NCI-H146 treated with DMSO at 0.1 percent for 48 hours (cell line): ENCODE results near the gene PAN3.

ENCODE experiments used
- DNase-seq: peaks from one replicate; lab custom pipeline; 2025; ENCODE audit not compliant: unreplicated experiment; lab: John Stamatoyannopoulos, UW

Gene PAN3

DNA sequence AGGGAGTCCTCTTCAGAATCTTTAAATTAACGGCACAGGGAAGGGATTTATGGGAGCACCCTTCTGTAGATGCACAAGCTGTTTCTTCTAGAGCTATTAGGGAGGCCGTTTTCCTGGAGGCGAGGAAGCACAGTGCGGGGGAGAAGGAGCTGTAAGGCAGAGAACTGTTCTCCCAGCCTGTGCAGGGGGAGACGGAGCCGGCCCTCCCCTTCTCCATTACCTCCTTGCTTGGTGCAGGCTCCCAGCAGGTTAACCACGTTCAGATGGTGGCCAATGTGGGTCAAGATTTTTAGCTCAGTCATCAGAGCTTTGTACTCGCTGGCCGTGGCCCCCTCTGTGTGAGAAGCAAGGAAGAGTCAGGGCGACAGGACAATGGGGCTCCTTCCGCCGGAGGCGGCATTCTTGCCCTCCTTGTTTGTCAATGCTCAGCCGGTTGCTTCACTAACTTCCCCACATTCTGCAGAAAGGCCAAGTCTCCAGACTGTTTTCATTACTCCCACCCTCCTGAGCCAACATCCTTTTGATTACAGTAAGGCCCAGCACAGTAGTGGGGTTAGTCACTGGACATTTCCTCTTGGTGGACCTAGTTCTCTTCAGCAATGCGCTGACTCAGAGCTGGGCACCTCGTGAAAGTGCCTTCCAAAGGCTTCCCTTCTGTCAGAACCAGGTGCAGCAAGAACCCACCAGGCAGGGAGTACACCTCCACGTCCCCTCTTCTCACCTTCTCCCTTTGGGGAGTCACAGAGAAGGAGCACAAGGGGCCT lies 191.2 kb downstream of the PAN3 start:
- no peak for DNase-seq

DNA sequence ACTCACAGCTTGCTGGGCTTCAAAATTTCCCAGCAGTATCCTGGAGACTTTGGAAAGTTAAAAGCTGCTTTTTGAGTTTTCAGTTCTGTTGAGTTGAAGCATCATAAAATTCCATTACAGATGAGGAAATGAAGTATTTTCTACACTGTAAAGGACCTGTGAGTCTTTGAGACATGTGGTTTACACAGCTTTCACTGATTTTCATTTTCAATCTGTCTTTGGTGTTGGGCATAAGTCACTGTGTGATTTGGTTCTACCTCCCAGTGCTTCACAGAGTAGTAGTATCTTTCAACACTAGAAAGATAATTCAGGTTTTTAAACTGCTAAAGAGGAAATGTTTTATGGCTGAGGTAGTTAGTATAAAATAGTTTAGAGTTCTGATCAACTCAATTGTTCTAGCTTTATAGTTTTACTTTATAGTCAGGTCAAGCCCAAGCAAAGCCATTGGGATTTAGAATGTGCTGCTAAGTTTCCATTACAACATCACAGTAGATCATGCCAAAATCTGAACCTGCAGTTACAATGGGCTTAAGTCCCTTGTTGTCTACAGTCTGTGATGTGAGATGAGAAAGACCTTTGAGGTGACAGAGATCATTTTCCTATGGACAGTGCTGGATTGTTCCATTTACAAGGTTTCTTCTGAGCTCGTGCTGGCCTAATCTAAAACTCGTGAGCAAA lies 195.0 kb downstream of the PAN3 start:
- DNase-seq, result no peak

DNA sequence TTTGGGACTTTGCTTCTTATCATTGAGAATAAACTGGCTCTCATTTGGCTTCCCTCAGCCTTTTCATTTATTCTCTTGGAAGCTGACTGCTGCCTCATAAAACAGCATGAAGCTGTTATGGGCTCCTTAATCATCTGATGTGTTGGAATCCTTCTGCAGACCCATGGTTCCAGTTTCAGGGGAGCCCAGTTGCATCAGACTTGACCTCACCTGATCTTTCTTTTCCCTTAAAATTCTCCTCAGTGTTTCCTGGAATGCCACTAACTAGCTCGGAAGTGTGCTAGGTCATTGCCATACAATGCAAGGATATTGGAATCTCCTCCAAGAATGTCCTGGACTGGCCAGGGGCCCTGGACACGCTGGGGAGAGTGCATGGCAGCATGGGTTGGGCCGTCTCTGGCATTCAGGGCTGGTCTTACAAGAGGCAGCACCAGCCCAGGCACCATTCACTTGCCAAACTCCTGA lies 197.9 kb downstream of the PAN3 start:
- DNase-seq, result no peak

DNA sequence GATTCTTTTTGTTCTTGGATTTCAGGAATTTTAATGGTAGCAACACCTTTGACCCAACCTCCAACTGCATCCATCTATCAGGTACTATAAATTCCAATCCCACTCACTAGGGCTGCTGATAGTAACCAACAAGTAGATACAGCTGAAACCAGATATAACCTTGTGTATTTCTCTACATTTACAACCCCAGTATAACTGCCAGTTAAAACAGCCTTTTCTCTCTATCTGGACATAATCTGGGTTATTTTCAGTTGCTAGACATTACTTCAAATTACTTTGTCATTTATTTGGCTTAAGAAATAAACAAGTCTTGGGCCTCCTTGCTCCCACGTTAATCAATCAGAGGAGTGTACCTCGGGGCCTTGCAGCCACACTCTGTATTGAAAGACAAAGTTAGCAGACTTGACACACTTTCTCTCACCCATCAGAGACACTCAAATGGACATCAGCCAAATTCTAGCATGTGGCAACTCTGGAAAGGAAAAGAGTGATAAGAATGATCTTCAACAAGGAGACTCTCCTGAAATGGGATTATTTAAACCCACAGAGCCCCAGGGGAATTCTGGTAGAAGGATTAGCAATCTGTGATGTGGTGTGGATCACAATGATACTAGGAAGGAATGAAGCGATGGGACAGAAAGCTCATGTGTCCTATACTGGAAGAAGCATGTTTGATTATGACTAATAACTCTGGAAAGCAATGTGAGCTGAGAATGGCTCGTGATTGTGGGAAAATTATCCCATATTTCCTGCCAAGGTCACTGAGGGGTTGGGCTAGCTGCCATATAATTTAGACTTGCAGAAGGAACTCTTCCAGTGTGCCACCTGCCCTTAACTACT lies 199.0 kb downstream of the PAN3 start:
- DNase-seq, result no peak

DNA sequence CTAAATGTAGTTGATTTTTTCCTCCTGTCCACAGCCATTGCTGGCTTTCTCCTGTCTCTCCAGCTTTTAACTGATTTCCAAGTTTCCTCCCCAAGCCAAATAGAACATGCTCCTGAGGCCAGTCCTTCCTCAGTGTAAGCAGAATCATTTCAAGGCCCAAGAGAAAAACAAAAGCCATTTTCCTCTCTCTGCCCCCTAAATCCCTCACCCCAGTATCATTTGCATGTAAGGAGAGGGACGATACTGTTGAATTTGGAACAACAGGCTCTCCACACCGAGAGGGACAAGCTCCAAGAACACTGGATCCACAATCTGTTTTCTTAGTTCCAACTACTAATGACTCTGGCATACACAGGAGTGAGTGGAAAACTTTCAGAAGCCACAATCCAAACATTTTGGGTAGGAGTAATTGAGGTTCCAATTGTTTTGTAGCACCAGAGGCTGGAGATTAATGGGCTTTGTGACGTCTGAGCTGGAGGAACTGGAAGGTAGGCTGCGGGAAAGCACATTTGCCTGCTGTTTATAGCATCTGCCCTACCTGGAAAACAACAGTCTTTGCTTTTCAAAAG lies 199.7 kb downstream of the PAN3 start:
- no peak for DNase-seq

DNA sequence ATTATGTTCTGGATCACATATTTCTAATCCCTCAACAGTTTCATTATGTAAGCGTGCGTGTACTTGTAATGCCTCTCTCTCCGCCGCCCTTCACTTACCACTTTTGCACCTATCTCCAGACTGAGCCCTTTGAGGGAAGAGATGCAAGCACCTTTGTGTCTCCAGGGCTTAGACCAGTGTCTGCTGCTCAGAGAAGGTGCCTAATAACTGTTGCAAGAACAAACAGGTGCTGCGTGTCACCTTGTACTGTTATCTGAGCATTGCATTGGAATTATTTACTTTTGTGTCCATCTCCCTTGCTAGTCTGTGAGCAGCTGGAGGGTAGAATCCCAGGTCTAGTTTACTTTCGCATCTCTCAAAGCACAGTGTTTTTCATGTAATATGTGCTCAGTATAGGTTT lies 200.4 kb downstream of the PAN3 start:
- DNase-seq, result no peak

DNA sequence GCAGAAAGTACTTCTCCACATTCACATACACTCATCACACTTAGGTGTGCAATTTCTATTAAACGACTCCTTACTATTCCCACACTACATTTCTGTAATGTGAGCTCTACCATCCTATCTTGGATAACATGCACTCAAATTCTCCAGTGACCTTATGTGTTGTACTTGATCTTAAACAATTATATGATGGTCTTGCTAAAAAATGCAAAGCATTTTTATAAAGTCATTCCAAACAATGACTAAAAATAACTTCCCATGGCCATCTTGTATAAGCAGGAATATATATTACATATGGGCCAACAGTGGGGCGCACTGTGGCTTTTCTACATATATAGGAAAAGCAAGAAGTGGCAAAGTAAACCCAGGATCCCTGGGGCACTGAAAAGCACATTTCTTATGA lies 201.1 kb downstream of the PAN3 start:
- no peak for DNase-seq

DNA sequence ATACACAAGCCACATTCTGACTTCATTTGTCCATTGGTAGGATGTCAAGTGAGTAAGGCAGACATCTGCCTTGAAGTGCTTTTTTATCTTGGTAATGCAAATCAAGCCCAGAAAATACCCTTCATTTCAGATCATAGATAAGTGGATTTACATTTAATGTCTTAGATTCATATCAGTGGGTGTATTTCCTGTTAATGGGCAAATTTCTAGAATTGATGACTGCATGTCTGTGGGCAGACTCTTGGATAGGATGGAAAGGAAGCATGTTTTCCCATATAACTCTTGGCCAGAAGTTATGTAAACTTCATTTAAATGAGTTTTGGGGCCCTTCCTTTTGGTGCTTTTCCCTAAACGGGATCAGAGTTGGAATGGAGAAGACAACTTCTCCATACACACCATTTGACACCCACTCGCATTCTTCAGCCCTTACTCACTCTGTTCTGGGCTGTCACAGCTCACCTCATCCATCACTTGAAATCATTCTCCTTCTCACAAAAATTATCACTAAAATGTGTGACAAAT lies 202.0 kb downstream of the PAN3 start:
- DNase-seq, result no peak

DNA sequence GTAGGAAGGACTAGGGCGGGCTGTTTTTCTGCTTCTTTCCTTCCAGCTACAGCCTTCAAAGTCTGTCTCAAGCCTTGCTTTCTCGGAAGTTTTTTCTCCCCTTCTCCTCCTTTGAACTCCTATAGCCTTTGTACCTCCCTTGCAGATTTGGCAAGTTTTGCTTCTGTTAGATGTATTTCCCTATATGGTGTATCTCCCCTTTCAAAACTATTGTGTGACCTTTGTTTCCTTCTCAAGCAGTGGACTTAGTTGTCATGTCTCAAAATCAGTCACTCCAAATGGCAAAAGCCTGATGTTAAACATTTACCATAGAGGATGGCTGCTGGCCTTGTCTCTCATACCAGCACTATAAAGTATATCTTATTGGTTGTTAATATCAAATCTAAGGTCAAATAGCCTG lies 203.9 kb downstream of the PAN3 start:
- DNase-seq, result no peak

DNA sequence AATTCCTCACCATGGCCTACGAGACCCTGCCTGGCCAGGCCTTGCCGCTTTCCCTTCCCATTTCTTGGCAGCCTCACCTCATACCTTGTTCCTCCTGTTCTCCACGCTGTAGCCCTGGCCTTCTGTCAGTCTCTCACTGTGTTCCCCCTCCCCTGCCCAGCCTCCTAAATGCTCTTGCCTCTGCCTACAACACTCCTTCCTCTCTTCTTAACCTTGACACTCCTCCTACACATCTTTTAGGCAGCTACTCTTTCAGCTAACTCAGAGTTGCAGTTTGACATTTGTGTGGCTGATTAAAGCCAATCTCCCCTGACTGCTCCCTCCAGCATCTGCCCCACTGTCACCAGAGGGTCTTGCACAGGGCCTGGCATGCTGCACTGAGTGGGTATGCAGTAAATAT lies 205.8 kb downstream of the PAN3 start:
- no peak for DNase-seq
